Coronary artery (tissue), 2 donors: ENCODE data around the gene IRF2BPL.

ENCODE experiments used
- DNase-seq: peaks from one replicate; pipeline ENCODE4 v3.0.0-alpha.2; 2017; ENCODE audit warnings: low spot score
- H3K27ac ChIP-seq, 2 donors: fragments of 200-600 bp; sonication (generic); one replicate each; pipeline ENCODE4 v1.5.1; 2016 to 2019
- H3K4me3 ChIP-seq: fragments of 200-600 bp; sonication (generic); 2 replicates; pipeline ENCODE4 v1.5.1; 2016; ENCODE audit warnings: mild to moderate bottlenecking, moderate library complexity
- CTCF ChIP-seq: fragments of 200-600 bp; sonication (generic); IDR thresholded peaks from one replicate; pipeline ENCODE4 v1.5.1; 2019; ENCODE audit warnings: antibody characterized with exemption

Gene IRF2BPL

GRCh38 chr14:77039285-77040058 lies 11.0 kb upstream of the IRF2BPL start:
- Histone ChIP-seq H3K27ac (peak overlapping the region; percentile 93 to 97), H3K4me3 (peak overlapping the region; percentile 57)
- TF ChIP-seq CTCF: no peak
- no peak for DNase-seq

DNA sequence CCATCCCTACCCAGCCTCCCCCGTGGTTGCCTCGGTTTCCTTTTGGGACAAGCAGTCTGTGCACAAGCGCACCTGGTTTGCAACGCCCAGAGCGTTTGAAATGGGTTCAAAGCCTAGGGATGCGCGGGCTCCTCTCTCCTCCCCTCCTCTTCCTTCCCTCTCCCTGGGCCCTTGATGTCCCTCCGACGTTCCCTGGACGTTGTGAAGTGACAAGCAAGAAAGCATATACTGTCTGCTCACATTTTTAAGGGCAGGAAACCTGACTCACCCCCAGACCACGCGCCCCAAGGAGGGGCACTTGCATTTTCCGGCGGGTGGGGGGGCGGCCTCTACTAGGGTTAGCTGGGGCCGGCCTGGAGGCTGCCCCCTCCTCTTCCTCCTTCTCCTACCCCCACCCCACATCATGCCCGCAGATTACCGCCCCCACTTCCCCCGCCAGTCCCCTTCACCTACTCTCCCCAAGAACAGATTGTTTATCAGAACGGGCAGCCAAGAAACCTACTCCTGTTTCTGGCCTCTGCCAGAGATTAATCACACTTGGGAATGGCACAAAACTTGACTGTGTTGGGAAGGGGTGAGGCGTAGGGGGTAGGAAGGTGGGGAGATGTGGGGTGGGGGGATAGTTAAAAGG lies 9.5 kb upstream of the IRF2BPL start:
- no peak for DNase-seq
- peak overlapping the region; percentile 45 for H3K4me3 ChIP-seq
- no peak for TF ChIP-seq CTCF
- peak overlapping the region; percentile 87 to 97 for H3K27ac ChIP-seq

- no peak for DNase-seq
- TF ChIP-seq CTCF: no peak
- H3K27ac ChIP-seq: peak overlapping the region; percentile 87 to 97
- no peak overlapping the region for H3K4me3 ChIP-seq
These were observed 8.9 kb upstream of the IRF2BPL start for GRCh38 chr14:77037215-77037937.

DNA sequence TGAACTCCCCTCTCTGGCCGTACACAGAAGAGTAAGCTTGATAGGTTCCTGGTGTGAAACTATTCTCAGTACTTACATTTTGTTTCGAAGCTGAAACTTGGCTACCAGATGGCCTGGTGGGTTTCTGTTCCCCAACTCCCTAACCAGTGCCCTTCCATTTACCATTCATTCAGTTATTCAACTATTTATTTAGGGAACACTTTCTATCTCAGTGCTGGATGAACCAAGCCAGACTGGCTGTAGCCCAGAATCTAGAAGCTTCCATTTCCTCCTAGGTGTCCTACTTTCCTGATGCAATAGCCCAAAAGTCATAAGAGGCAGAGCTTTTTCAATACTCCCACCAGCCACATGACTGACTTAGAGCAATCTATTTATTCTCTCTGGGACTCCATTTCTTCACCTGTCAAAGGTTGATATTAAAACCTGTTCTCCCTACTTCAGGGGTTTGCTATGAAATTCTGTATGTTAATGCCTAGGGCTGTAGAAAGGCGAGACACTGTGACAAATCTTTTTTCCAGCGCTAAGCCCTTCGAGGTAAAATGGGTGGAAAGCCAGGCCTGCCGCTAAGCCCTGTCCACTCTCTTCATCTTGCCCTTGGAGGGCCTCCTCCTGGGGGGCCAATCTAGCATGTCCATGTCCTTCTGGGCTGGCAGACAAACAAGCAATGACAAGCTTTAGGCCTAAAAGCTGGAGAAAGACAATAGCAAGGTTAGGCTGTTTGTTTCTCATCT lies 8.1 kb upstream of the IRF2BPL start:
- H3K4me3 ChIP-seq: no peak overlapping the region
- no peak for TF ChIP-seq CTCF
- DNase-seq: no peak
- H3K27ac ChIP-seq: peak overlapping the region in 1 of 2 donors; percentile 67

- no peak for TF ChIP-seq CTCF
- Histone ChIP-seq H3K4me3 (no peak overlapping the region), H3K27ac (peak overlapping the region in 1 of 2 donors; percentile 10)
- no peak for DNase-seq
These were observed 6.8 kb upstream of the IRF2BPL start for GRCh38 chr14:77035267-77035666.

GRCh38 chr14:77033622-77034589 lies 5.4 kb upstream of the IRF2BPL start:
- peak overlapping the region; percentile 71 for H3K4me3 ChIP-seq
- DNase-seq: peak; percentile 92
- TF ChIP-seq CTCF: no peak
- peak overlapping the region; percentile 100 for H3K27ac ChIP-seq
